K562 (cell line): ENCODE data around the gene DHRS13. TPM values are rescaled to one million over a fixed set of nuclear protein-coding genes. Genes with fewer than 3 reads are reported as not detected.

Experiments
- ETV6 ChIP-seq, 3 experiments: fragments of 150-350 bp in 1 of 3; sonication (generic) in 1 of 3; formaldehyde crosslinking in 1 of 3; IDR thresholded peaks; 2 replicates each; pipeline versions ENCODE4 v1.6.1 to v1.8.0; 2014 to 2022; ENCODE audit warnings: borderline replicate concordance in 2 of 3, low read depth in 2 of 3, antibody characterized with exemption in 1 of 3, low read length in 1 of 3, mild to moderate bottlenecking in 1 of 3, missing genetic modification reagents in 1 of 3
- FOXA3 ChIP-seq, 2 experiments: fragments of 450-650 bp in 1 of 2; sonication (generic) in 1 of 2; formaldehyde crosslinking; IDR thresholded peaks in 1 of 2; conservative IDR thresholded peaks in 1 of 2; 2 replicates each; pipeline versions ENCODE4 v1.4.0 to v1.8.0; 2020 to 2022; ENCODE audit warnings: mild to moderate bottlenecking in 2 of 2, missing genetic modification reagents in 1 of 2
- HDAC2 ChIP-seq: fragments of 450-650 bp; IDR thresholded peaks from 2 replicates; pipeline ENCODE4 v1.6.1; 2016; ENCODE audit warnings: mild to moderate bottlenecking
- PATZ1 ChIP-seq: fragments of 250-450 bp; sonication (Bioruptor Pico); IDR thresholded peaks from 2 replicates; pipeline ENCODE4 v1.5.0; 2020; ENCODE audit warnings: mild to moderate bottlenecking, borderline replicate concordance
- PTRF ChIP-seq: fragments of 450-650 bp; IDR thresholded peaks from 2 replicates; pipeline ENCODE4 v1.6.1; 2016; ENCODE audit warnings: mild to moderate bottlenecking, missing genetic modification characterization, missing compliant biosample characterization
- SPI1 ChIP-seq: IDR thresholded peaks from 2 replicates; pipeline ENCODE4 v1.6.1; 2011; ENCODE audit warnings: low read depth, low read length, control low read depth, borderline replicate concordance
- ZBTB34 ChIP-seq: fragments of 250-450 bp; sonication (Bioruptor Pico); IDR thresholded peaks from 2 replicates; pipeline ENCODE4 v1.8.0; 2021; ENCODE audit warnings: mild to moderate bottlenecking, moderate library complexity
- ZBTB9 ChIP-seq: fragments of 450-650 bp; formaldehyde crosslinking; IDR thresholded peaks from 2 replicates; pipeline ENCODE4 v1.4.0; 2020; ENCODE audit warnings: mild to moderate bottlenecking, moderate library complexity
- ZNF407 ChIP-seq: fragments of 450-650 bp; IDR thresholded peaks from 2 replicates; pipeline ENCODE4 v1.6.1; 2016; ENCODE audit warnings: low read depth
- polyA plus RNA-seq, 8 experiments: library from polyadenylated mRNA; depleted of rRNA in 4 of 8; stranded (reverse) in 5 of 8; unstranded in 3 of 8; fragments of >200 nt; fragmentation: Nextera tagmentation in 2 of 8; fragmentation: Illumina TruSeq in 1 of 8; extraction: Ambion mirVana in 2 of 8; extraction: Trizol in 1 of 8; gene quantifications; 2 replicates each; pipeline versions ENCODE4 v1.2.1 to v1.2.3, GENCODE V29; 2011 to 2014; ENCODE audit warnings: inconsistent platforms in 1 of 8, missing spikeins in 1 of 8
- total RNA-seq, 7 experiments: library from RNA; depleted of rRNA in 6 of 7; stranded (reverse); fragments of >200 nt in 6 of 7; fragmentation: Illumina TruSeq in 2 of 7; extraction: Trizol in 2 of 7; gene quantifications; 2 replicates each; pipeline versions ENCODE4 v1.2.1 to v1.2.3, GENCODE V29; 2011 to 2021; ENCODE audit warnings: low replicate concordance in 1 of 7
- TF ChIP-seq, protein P1 (sequence below): fragments of 450-650 bp; formaldehyde crosslinking; IDR thresholded peaks from 2 replicates; pipeline ENCODE4 v1.4.0; 2022; ENCODE audit warnings: missing genetic modification characterization

The DHRS13 gene
- total and polyA plus RNA-seq, 9 of the 15 experiments (the other 6 are each of a cell fraction or from before 2014, with no cell fraction given): 0.32 to 52.3 (median 34.3) TPM; not detected in 1

DNA sequence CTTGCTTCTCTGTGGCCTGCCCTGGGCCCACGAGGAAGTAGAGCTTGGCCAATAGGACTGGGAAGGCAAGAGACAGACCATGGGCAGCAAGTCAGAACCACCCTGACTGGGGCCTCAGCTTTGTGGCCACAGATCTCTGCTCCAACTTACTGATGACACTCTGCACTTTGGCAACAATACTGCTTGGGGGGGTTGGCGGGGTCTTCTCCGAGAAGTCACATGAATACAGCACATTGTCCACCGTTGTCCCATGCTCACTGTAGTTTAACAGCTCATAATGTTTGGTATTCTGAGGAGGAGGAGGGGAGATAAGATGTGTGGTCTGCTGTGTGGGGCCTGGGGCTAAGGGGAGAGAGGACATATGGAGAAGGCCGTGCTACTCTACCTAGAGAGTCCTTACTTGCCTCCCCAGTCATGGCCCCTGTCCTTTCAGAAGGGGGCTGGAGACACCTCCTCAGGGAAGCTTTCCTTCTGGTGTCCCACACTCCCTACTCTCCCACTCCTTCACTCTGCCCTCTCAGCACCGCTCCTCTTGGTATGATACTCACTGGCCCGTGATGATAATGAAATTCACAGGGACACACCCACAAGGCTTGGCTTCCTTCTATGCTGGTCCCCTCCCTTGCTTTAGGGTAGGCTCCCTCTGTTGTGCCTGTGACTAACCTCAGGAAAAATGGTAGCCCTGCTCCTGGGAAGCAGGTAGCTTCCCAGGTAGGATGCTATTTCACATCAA is 4.0 kb upstream of the DHRS13 start (continued):
- TF ChIP-seq PATZ1 (CRISPR knock-in tag): no peak
- no peak for TF ChIP-seq SPI1
- TF ChIP-seq ETV6 (IDR thresholded peaks at IDR 0.05; ENCODE audit: borderline replicate concordance in 1 of 2, low read depth in 2 of 2, low read length in 1 of 2): no peak
- TF ChIP-seq ETV6 (CRISPR knock-in tag; IDR thresholded peaks at IDR 0.05; ENCODE audit: borderline replicate concordance): no peak
- no peak for TF ChIP-seq PTRF (tag)
- TF ChIP-seq ZNF407: no peak
- TF ChIP-seq ZBTB9: 0 out of 2 replicates have a peak, but pooled peaks have one; percentile 20
- TF ChIP-seq FOXA3 (CRISPR knock-in tag; conservative IDR thresholded peaks at IDR 0.05 in 1 of 2, IDR thresholded peaks at IDR 0.05 in 1 of 2): no peak
- TF ChIP-seq HDAC2: no peak
- TF ChIP-seq, protein P1, sequence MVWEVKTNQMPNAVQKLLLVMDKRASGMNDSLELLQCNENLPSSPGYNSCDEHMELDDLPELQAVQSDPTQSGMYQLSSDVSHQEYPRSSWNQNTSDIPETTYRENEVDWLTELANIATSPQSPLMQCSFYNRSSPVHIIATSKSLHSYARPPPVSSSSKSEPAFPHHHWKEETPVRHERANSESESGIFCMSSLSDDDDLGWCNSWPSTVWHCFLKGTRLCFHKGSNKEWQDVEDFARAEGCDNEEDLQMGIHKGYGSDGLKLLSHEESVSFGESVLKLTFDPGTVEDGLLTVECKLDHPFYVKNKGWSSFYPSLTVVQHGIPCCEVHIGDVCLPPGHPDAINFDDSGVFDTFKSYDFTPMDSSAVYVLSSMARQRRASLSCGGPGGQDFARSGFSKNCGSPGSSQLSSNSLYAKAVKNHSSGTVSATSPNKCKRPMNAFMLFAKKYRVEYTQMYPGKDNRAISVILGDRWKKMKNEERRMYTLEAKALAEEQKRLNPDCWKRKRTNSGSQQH (CRISPR knock-in tag): no peak
- no peak for TF ChIP-seq ZBTB34 (CRISPR knock-in tag)
